GM19239 (cell line): ENCODE results near the gene DOLPP1.
A peak's percentile ranks its signal among the peaks of the same experiment; 100 is the strongest.

Source experiments
- DNase-seq: peaks from one replicate; pipeline ENCODE4 v3.0.0; 2011; ENCODE audit warnings: low spot score; ENCODE audit not compliant: insufficient read length
- FAIRE-seq: peaks from 2 replicates; lab custom pipeline; 2011; peaks lifted over from hg19 to GRCh38; lab: Jason Lieb, UNC

The DOLPP1 gene

GRCh38 chr9:129136446-129137035 lies 55.6 kb downstream of the DOLPP1 start:
- FAIRE-seq, result no peak
- no peak for DNase-seq

- DNase-seq, result no peak
- FAIRE-seq, result no peak
These were observed 56.6 kb downstream of the DOLPP1 start for GRCh38 chr9:129137292-129138143.

- no peak for DNase-seq
- no peak for FAIRE-seq
These were observed 57.2 kb downstream of the DOLPP1 start for GRCh38 chr9:129138144-129138462.

- DNase-seq, result no peak
- FAIRE-seq, result no peak
These were observed 57.7 kb downstream of the DOLPP1 start for GRCh38 chr9:129138476-129139232.

GRCh38 chr9:129139233-129139992 lies 58.5 kb downstream of the DOLPP1 start:
- peak; percentile 94 for FAIRE-seq
- DNase-seq, result peak; percentile 78

GRCh38 chr9:129139993-129140396 lies 59.1 kb downstream of the DOLPP1 start:
- FAIRE-seq (peak; percentile 95), DNase-seq (peak; percentile 78)
